HCT116 (cell line): Measurements from ENCODE around the gene FREM1. TPM values are rescaled to one million over a fixed set of nuclear protein-coding genes. Genes with fewer than 3 reads are reported as not detected.

Experiments used
- ATAC-seq: fragments of 200-7000 bp; cut with Tn5 transposase; 2 replicates; pipeline ENCODE4 v1.9.1; 2020; ENCODE audit warnings: mild to moderate bottlenecking, moderate library complexity
- BruUV-seq: library from RNA; stranded (reverse); fragments of 400-500 nt; replicated peaks from 2 replicates; lab custom pipeline; 2021; lab: Mats Ljungman, UMichigan
- CTCF ChIA-PET: fragments of 300-600 bp; sonication (Branson Sonifier 250); formaldehyde crosslinking; loops from one replicate; lab custom pipeline; 2021; ENCODE audit warnings: antibody characterized with exemption; lab: Charles Lee
- POLR2A ChIA-PET: fragments of 300-600, 350-600 bp; sonication (Branson Sonifier 250); formaldehyde crosslinking; loops from one replicate; lab custom pipeline; 2021; ENCODE audit warnings: antibody characterized with exemption; lab: Charles Lee
- RAD21 ChIA-PET, 2 experiments: fragments of 300-600 bp; sonication (Branson Sonifier 250); formaldehyde crosslinking; loops; one replicate each; lab custom pipeline; 2023; ENCODE audit warnings: low total read pairs in 2 of 2; ENCODE audit not compliant: uncharacterized antibody in 2 of 2, unreplicated experiment in 2 of 2, low non-redundant PET in 1 of 2; lab: Charles Lee
- DNase-seq: peaks from one replicate; pipeline ENCODE4 v3.0.0-alpha.2; 2010; ENCODE audit warnings: low read depth, low spot score
- H2AFZ ChIP-seq: fragments of 200-600 bp; shearing (Covaris generic), sonication (generic); 2 replicates; pipeline ENCODE4 v1.6.1; 2017; ENCODE audit warnings: low read depth, mixed run types, mixed read lengths, antibody characterized with exemption, low read length; ENCODE audit not compliant: poor library complexity, severe bottlenecking
- H3K27ac ChIP-seq: 2 replicates; pipeline ENCODE4 v1.5.1; 2012; ENCODE audit warnings: low read depth, low read length
- H3K27me3 ChIP-seq: fragments of 200-600 bp; sonication (generic); 2 replicates; pipeline ENCODE4 v1.6.1; 2016; ENCODE audit warnings: mixed run types, low read length, mixed read lengths; ENCODE audit not compliant: insufficient read depth
- H3K36me3 ChIP-seq, 2 experiments: fragments of 200-500 bp in 1 of 2; fragments of 200-600 bp in 1 of 2; sonication (Bioruptor generic) in 1 of 2; sonication (generic) in 1 of 2; 2 replicates each; pipeline versions ENCODE4 v1.5.1 to v1.6.1; 2014 to 2016; ENCODE audit warnings: low read length in 2 of 2, inconsistent platforms in 1 of 2, mixed read lengths in 1 of 2, mixed run types in 1 of 2; ENCODE audit not compliant: insufficient read depth in 2 of 2, control insufficient read depth in 1 of 2
- H3K4me1 ChIP-seq, 2 experiments: fragments of 200-600 bp in 1 of 2; sonication (generic) in 1 of 2; 2 replicates each; pipeline versions ENCODE4 v1.5.1 to v1.6.1; 2012 to 2017; ENCODE audit warnings: low read length in 2 of 2, inconsistent platforms in 1 of 2, mild to moderate bottlenecking in 1 of 2, mixed read lengths in 1 of 2, mixed run types in 1 of 2, moderate library complexity in 1 of 2; ENCODE audit not compliant: insufficient read depth in 2 of 2, control insufficient read depth in 1 of 2
- H3K4me2 ChIP-seq: fragments of 200-600 bp; sonication (generic); 2 replicates; pipeline ENCODE4 v1.6.1; 2017; ENCODE audit warnings: mixed run types, low read length, mixed read lengths
- H3K4me3 ChIP-seq, 2 experiments: fragments of 200-600 bp in 1 of 2; sonication (generic) in 1 of 2; replicated peaks in 1 of 2; 2 replicates each; pipeline ENCODE4 v1.5.1; 2011 to 2016; ENCODE audit warnings: low read length in 2 of 2, control low read depth in 1 of 2, low read depth in 1 of 2, mild to moderate bottlenecking in 1 of 2, mixed read lengths in 1 of 2, mixed run types in 1 of 2
- H3K79me2 ChIP-seq: fragments of 200-600 bp; sonication (generic); 2 replicates; pipeline ENCODE4 v1.6.1; 2017; ENCODE audit warnings: mild to moderate bottlenecking, mixed run types, low read length, moderate library complexity, mixed read lengths; ENCODE audit not compliant: insufficient read depth
- H3K9ac ChIP-seq: fragments of 200-600 bp; sonication (generic); 2 replicates; pipeline ENCODE4 v1.6.1; 2016; ENCODE audit warnings: low read length, mixed read lengths
- H3K9me2 ChIP-seq: fragments of 200-600 bp; sonication (generic), shearing (Covaris generic); 2 replicates; pipeline ENCODE4 v1.6.1; 2017; ENCODE audit warnings: mixed run types, mild to moderate bottlenecking, moderate library complexity; ENCODE audit not compliant: insufficient read depth
- H3K9me3 ChIP-seq, 2 experiments: fragments of 200-500 bp in 1 of 2; fragments of 200-600 bp in 1 of 2; sonication (Bioruptor generic) in 1 of 2; sonication (generic) in 1 of 2; 2 replicates each; pipeline ENCODE4 v1.6.1; 2014 to 2017; ENCODE audit warnings: low read length in 2 of 2, mixed read lengths in 2 of 2, inconsistent platforms in 1 of 2, low read depth in 1 of 2, mild to moderate bottlenecking in 1 of 2, mixed run types in 1 of 2, moderate library complexity in 1 of 2; ENCODE audit not compliant: control insufficient read depth in 1 of 2, insufficient read depth in 1 of 2
- H4K20me1 ChIP-seq: fragments of 200-600 bp; sonication (generic), shearing (Covaris generic); 2 replicates; pipeline ENCODE4 v1.6.1; 2017; ENCODE audit warnings: mixed run types, mild to moderate bottlenecking, moderate library complexity; ENCODE audit not compliant: insufficient read depth
- ATF3 ChIP-seq: IDR thresholded peaks from 2 replicates; pipeline ENCODE4 v1.6.1; 2012
- CBX3 ChIP-seq: IDR thresholded peaks from 2 replicates; pipeline ENCODE4 v1.6.1; 2012; ENCODE audit warnings: low read depth
- CEBPB ChIP-seq: IDR thresholded peaks from 2 replicates; pipeline ENCODE4 v1.6.1; 2012; ENCODE audit warnings: low read depth
- CTCF ChIP-seq, 3 experiments: fragments of 200-600 bp in 1 of 3; sonication (generic) in 1 of 3; IDR thresholded peaks in 2 of 3; conservative IDR thresholded peaks in 1 of 3; 2 replicates each; pipeline ENCODE4 v1.5.1; 2012 to 2017; ENCODE audit warnings: low read depth in 2 of 3, low read length in 2 of 3, antibody characterized with exemption in 1 of 3, borderline replicate concordance in 1 of 3, control low read depth in 1 of 3, mild to moderate bottlenecking in 1 of 3, mixed read lengths in 1 of 3, mixed run types in 1 of 3, moderate library complexity in 1 of 3; ENCODE audit not compliant: insufficient read depth in 1 of 3
- EZH2phosphoT487 ChIP-seq: fragments of 200-600 bp; IDR thresholded peaks from 2 replicates; pipeline ENCODE4 v1.6.1; 2018; ENCODE audit warnings: antibody characterized with exemption, borderline replicate concordance
- RAD21 ChIP-seq: IDR thresholded peaks from 2 replicates; pipeline ENCODE4 v1.6.1; 2012; ENCODE audit warnings: low read depth, mild to moderate bottlenecking
- SIN3A ChIP-seq: IDR thresholded peaks from 2 replicates; pipeline ENCODE4 v1.6.1; 2012; ENCODE audit warnings: low read depth
- SP1 ChIP-seq: IDR thresholded peaks from 2 replicates; pipeline ENCODE4 v1.6.1; 2012; ENCODE audit warnings: low read depth
- intact Hi-C: fragments of 100-400 bp; cut with micrococcal nuclease; formaldehyde crosslinking; loops from 2 replicates; pipeline ENCODE4 v1.10.0; 2022
- total RNA-seq: library from RNA; stranded (reverse); gene quantifications from one replicate; pipeline ENCODE4 v1.2.1, GENCODE V29; 2021; ENCODE audit not compliant: unreplicated experiment
- TF ChIP-seq, protein P1 (sequence below): IDR thresholded peaks from 2 replicates; pipeline ENCODE4 v1.6.1; 2012; ENCODE audit warnings: low read depth

FREM1 gene
- total RNA-seq, 1 experiment from 2014 or later: 0.12 TPM

- intact Hi-C loops: no loop called here
- no peaks in the 10 kb centered on the region for H3K4me1 ChIP-seq
These were observed 112.8 kb downstream of the FREM1 start for GRCh38 chr9:14797435-14797834.

More at GRCh38 chr9:14797435-14797834, 112.8 kb downstream of the FREM1 start:
- Histone ChIP-seq H3K9me3 (no peaks in the 10 kb centered on the region), H3K79me2 (no peaks in the 10 kb centered on the region), H3K36me3 (no peaks in the 10 kb centered on the region), H3K9me2 (no peaks in the 10 kb centered on the region), H2AFZ (no peak overlapping the region), H3K27me3 (peaks cover 6% of the 10 kb centered on the region), H3K4me3 (no peak overlapping the region), H4K20me1 (no peaks in the 10 kb centered on the region), H3K4me2 (no peak overlapping the region), H3K27ac (no peak overlapping the region), H3K9ac (no peak overlapping the region)
- CTCF ChIA-PET: no interaction called here
- POLR2A ChIA-PET: no interaction called here
- RAD21 ChIA-PET: no interaction called here
- no peak for DNase-seq
- ATAC-seq: no peak
- no TSS peak for BruUV-seq
- TF ChIP-seq SP1: no peak
- no peak for TF ChIP-seq SIN3A
- no peak for TF ChIP-seq EZH2phosphoT487
- no peak for TF ChIP-seq ATF3
- TF ChIP-seq CBX3: no peak
- no peak for TF ChIP-seq RAD21
- no peak for TF ChIP-seq CTCF (IDR thresholded peaks at IDR 0.05 in 2 of 3, conservative IDR thresholded peaks at IDR 0.05 in 1 of 3; ENCODE audit: borderline replicate concordance in 1 of 3, insufficient read depth in 1 of 3, low read depth in 2 of 3, low read length in 2 of 3)
- no peak for TF ChIP-seq CEBPB
- TF ChIP-seq, protein P1, sequence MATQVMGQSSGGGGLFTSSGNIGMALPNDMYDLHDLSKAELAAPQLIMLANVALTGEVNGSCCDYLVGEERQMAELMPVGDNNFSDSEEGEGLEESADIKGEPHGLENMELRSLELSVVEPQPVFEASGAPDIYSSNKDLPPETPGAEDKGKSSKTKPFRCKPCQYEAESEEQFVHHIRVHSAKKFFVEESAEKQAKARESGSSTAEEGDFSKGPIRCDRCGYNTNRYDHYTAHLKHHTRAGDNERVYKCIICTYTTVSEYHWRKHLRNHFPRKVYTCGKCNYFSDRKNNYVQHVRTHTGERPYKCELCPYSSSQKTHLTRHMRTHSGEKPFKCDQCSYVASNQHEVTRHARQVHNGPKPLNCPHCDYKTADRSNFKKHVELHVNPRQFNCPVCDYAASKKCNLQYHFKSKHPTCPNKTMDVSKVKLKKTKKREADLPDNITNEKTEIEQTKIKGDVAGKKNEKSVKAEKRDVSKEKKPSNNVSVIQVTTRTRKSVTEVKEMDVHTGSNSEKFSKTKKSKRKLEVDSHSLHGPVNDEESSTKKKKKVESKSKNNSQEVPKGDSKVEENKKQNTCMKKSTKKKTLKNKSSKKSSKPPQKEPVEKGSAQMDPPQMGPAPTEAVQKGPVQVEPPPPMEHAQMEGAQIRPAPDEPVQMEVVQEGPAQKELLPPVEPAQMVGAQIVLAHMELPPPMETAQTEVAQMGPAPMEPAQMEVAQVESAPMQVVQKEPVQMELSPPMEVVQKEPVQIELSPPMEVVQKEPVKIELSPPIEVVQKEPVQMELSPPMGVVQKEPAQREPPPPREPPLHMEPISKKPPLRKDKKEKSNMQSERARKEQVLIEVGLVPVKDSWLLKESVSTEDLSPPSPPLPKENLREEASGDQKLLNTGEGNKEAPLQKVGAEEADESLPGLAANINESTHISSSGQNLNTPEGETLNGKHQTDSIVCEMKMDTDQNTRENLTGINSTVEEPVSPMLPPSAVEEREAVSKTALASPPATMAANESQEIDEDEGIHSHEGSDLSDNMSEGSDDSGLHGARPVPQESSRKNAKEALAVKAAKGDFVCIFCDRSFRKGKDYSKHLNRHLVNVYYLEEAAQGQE: no peak
